Activated CD4-positive, alpha-beta memory T cell treated with anti-CD3 and anti-CD28 coated beads, Interleukin-2, amount 10 ng/mL, durations not matched to agents 7 days and 5 days (primary cell): Measurements from ENCODE around the gene SMAD7. TPM values are rescaled to one million over a fixed set of nuclear protein-coding genes. Genes with fewer than 3 reads are reported as not detected.

Experiments used
- CTCF ChIA-PET: fragments of 350-600 bp; sonication (Branson Sonifier 250); formaldehyde crosslinking; loops from one replicate; lab custom pipeline; 2021; ENCODE audit warnings: antibody characterized with exemption, inconsistent platforms; lab: Charles Lee
- POLR2A ChIA-PET: fragments of 350-600 bp; sonication (Branson Sonifier 250); formaldehyde crosslinking; loops from one replicate; lab custom pipeline; 2021; ENCODE audit warnings: antibody characterized with exemption; lab: Charles Lee
- DNase-seq: peaks from one replicate; pipeline ENCODE4 v3.0.0-alpha.2; 2020
- H3K27ac Mint-ChIP-seq: one replicate; pipeline ENCODE4 v1.8.0; 2021; ENCODE audit warnings: mild to moderate bottlenecking, mixed read lengths
- H3K27me3 Mint-ChIP-seq: one replicate; pipeline ENCODE4 v1.8.0; 2021; ENCODE audit warnings: mixed read lengths
- H3K36me3 Mint-ChIP-seq: one replicate; pipeline ENCODE4 v1.8.0; 2021; ENCODE audit warnings: low read depth, mixed read lengths
- H3K4me1 Mint-ChIP-seq: one replicate; pipeline ENCODE4 v1.8.0; 2021; ENCODE audit warnings: mixed read lengths
- H3K4me3 Mint-ChIP-seq: one replicate; pipeline ENCODE4 v1.8.0; 2021; ENCODE audit warnings: mild to moderate bottlenecking, mixed read lengths
- H3K9me3 Mint-ChIP-seq: one replicate; pipeline ENCODE4 v1.8.0; 2021; ENCODE audit warnings: mixed read lengths
- total RNA-seq, 2 experiments: library from RNA; stranded (reverse); gene quantifications; one replicate each; pipeline ENCODE4 v1.2.3, GENCODE V29; 2021

Gene SMAD7
- total RNA-seq, 2 experiments from 2014 or later: 30.0 to 31.0 TPM

- Mint-ChIP-seq H3K36me3 (peaks cover 39% of the 10 kb centered on the region), H3K9me3 (no peaks in the 10 kb centered on the region), H3K27me3 (no peaks in the 10 kb centered on the region), H3K27ac (peak overlapping the region; percentile 26), H3K4me1 (peaks cover 94% of the 10 kb centered on the region), H3K4me3 (no peak overlapping the region)
- no peak for DNase-seq
- POLR2A ChIA-PET: interaction anchor here (1.2 to 2.4 kb wide), 3 partner anchors 8 to 19 kb away, joined by 5 to 12 read pairs (median 5); no protein-coding TSS in a partner anchor
- CTCF ChIA-PET: interaction anchor here (0.8 to 1.5 kb wide), 3 partner anchors 22 to 149 kb away, joined by 3 to 5 read pairs (median 3); no protein-coding TSS in a partner anchor
Observed at GRCh38 chr18:48926420-48926857, 24.3 kb downstream of the SMAD7 start.

DNA sequence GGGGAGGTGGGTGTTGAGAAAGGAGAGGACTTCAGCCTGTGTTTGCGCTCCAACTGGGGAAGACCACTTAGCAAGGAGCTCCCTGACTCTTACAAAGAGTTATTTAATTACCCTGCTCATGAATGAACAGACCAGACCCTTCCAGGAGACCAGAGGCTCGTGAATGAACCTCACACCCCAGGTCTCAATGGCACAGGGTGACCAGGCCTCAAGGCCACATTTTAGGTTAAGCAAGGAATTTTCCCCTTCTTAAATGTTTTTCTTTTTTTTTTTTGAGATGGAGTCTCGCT is 25.3 kb downstream of the SMAD7 start:
- CTCF ChIA-PET: interaction anchor here (0.8 to 1.5 kb wide), 3 partner anchors 23 to 148 kb away, joined by 3 to 5 read pairs (median 3); no protein-coding TSS in a partner anchor

DNA sequence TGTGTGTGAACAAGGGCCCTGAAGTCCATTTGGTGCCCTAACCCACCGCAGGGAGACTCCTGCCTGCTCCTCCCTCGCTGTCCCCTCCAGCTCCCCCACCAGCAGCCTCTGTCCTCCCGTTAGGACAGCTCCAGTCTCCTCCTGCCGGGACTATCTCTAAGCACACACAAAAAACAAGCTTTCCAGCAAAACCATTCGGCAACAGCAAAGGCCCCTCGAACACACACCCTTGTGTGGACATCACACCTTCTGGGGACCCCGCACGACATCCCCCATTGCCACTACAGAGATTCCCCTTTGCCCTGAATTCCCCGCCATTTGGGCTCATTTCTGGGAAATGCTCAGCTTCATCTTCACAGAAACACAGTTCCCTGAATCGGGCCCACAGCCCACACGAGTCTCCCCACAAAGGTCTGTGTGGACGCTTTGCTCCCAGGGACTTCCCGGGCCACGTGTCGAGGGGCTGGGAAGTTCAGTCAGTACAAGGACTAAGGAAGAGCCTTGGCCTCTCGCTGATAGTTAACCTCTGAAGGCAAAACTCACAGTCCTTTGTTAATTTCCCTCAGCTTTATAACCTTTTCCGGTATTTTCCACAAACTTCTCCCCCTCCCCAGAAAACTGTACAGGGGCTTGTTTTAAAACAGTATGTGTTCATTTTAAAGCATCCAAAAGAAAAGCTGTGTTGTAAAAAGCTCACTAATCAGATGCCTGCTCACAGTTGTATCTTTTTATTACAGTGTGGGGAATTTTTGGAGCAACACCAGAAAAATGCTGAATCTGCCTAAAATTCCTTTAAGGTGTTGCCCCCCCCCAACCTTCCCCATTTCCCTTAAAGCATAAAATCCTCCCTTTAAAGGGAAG is 25.9 kb downstream of the SMAD7 start:
- ChIA-PET CTCF (interaction anchor here (1.0 to 1.5 kb wide), 4 partner anchors 12 to 147 kb away, joined by 3 to 5 read pairs (median 3); no protein-coding TSS in a partner anchor), POLR2A (interaction anchor here (0.7 to 2.9 kb wide), 11 partner anchors 10 to 303 kb away, joined by 3 to 15 read pairs (median 5); no protein-coding TSS in a partner anchor)
- peak; percentile 57 for DNase-seq
- Mint-ChIP-seq H3K4me1 (peaks cover 86% of the 10 kb centered on the region), H3K27ac (peak overlapping the region; percentile 81), H3K36me3 (peaks cover 44% of the 10 kb centered on the region), H3K27me3 (no peaks in the 10 kb centered on the region), H3K4me3 (peak overlapping the region; percentile 41), H3K9me3 (no peaks in the 10 kb centered on the region)

More for the DNA sequence above, 25.3 kb downstream of the SMAD7 start:
- H3K4me3 Mint-ChIP-seq: peak overlapping the region; percentile 10
- POLR2A ChIA-PET: interaction anchor here (1.2 to 2.9 kb wide), 8 partner anchors 9 to 302 kb away, joined by 3 to 15 read pairs (median 5); no protein-coding TSS in a partner anchor
- peaks cover 88% of the 10 kb centered on the region for H3K4me1 Mint-ChIP-seq
- H3K27ac Mint-ChIP-seq: peak overlapping the region; percentile 81
- H3K9me3 Mint-ChIP-seq: no peaks in the 10 kb centered on the region
- peaks cover 43% of the 10 kb centered on the region for H3K36me3 Mint-ChIP-seq
- H3K27me3 Mint-ChIP-seq: no peaks in the 10 kb centered on the region
- DNase-seq: no peak

DNA sequence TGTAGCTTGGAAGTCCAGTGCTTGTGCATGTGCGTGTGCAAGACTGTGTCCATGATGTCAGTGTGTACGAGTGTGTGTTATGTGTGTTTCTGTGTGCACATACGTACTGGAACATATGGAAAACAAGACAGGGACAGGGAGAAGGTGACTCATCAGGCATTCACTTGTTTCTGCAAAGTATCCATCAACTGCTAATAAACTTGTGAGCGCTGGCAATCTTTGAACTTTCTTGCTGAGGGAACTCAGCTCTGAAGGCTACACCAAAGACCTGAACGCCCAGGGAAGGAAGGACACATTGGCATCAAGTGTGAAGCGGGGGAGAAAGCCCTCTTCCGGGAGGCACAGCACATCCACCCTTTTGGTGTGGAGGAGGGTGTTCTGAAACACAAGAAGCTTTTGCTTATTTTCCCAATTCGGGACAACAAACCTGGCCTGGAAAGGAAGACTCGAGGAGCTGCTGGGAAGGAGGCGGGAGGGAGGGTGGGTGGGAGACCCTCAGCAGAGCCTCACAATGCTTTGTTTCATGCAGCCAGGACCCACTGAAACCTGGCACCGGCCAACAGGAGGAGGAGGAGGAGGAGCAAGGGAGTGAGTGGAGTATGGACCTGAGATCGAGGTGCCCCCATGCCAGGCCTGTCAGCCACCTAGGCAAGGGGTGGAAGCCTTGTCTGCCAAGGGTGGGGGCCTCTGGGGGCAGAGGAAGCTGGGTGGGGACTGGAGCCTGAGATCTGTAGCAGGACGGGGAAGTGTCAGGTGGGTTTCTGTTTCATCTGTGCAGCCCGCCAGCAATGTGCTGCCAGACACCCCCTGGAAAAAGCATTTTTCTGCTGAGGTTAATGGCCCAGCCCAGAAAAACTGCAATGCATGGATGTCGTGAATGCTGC is 26.8 kb downstream of the SMAD7 start:
- peaks cover 81% of the 10 kb centered on the region for H3K4me1 Mint-ChIP-seq
- POLR2A ChIA-PET: interaction anchor here (0.7 to 2.9 kb wide), 12 partner anchors 9 to 303 kb away, joined by 3 to 15 read pairs (median 4); no protein-coding TSS in a partner anchor
- H3K9me3 Mint-ChIP-seq: no peaks in the 10 kb centered on the region

DNA sequence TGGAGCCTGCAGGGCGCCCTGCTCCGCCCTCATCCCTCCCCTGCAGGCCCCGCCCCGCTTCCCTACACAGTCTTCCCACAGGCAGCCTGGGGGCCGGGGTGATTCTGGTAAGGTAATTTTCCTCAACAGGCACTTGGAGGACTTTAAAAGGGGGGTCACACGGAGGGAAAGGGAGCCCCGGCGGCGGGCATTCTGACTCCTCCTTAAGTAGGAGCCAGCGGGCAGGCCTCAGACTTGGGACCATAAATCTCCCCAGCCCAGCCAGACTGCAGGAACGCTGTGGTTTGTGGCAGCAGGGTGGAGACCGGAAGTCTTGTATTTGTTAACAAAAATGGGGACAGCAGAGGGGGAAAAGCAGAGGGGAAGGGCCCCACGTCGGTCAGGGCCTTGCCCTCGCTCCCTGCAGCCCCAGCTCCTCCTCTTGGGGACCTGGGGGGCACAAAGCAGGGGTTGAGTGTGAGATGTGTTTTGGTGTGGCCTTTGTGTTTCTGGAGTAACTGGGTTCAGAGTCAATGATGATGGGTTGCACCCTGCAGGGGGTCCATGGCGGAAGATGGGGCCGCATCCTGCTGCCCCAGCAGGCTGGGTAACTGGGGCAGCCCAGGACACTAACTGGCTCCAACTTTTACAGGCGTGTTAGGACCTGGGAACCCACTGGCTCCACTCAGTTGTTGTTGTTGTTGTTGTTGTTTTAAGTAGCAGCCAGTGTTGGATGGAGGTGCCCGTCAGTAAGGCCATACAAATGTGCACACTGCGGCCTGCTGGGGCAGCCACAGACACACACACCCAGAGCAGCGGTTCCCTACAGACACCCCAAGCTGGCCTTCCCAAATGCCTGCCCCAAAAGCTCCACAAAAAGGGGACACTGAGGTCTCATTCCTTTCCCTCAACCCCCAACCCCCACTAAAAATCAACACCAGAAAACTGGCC is 27.7 kb downstream of the SMAD7 start:
- Mint-ChIP-seq H3K27me3 (no peaks in the 10 kb centered on the region), H3K4me1 (peaks cover 79% of the 10 kb centered on the region), H3K36me3 (peaks cover 44% of the 10 kb centered on the region), H3K9me3 (no peaks in the 10 kb centered on the region), H3K4me3 (peak overlapping the region; percentile 63), H3K27ac (peak overlapping the region; percentile 71)
- peak; percentile 45 for DNase-seq
- CTCF ChIA-PET: interaction anchor here (0.6 kb wide), 1 partner anchor 12 kb away, joined by 3 read pairs; no protein-coding TSS in a partner anchor
- POLR2A ChIA-PET: interaction anchor here (1.0 to 2.9 kb wide), 7 partner anchors 8 to 102 kb away, joined by 3 to 15 read pairs (median 4); no protein-coding TSS in a partner anchor

More for the DNA sequence above, 26.8 kb downstream of the SMAD7 start:
- Mint-ChIP-seq H3K36me3 (peaks cover 46% of the 10 kb centered on the region), H3K4me3 (peak overlapping the region; percentile 63), H3K27me3 (no peaks in the 10 kb centered on the region), H3K27ac (peak overlapping the region; percentile 81)
- CTCF ChIA-PET: interaction anchor here (1.0 to 1.1 kb wide), 2 partner anchors 11 to 29 kb away, joined by 3 read pairs; no protein-coding TSS in a partner anchor
- DNase-seq: no peak

DNA sequence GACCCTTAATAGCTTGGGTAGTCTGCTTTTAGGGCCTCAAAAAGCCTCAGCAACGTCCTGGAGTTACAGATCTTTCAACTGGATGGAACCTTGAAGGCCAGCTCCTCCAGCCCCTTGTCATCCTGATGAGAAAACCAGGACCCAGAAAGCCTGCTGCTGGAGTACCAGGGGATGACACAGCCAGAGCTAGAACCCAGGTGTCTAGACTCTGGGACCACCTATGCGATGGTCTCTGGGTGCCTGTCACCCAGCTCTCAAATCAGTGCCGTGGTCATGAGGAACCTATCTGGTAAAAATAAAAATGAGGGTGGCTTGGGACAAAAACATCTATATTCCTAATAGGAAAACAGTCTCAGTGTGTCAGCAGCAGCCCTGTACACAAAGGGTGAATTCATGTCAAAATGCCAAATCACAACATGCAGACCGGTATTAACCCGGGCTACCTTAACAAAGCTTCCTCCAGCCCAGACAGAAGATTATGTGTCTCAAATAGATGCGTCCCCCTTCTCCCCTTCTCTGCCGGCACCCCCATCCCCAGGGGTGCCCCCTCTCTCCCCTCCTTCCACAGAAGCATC is 28.5 kb downstream of the SMAD7 start:
- ChIA-PET POLR2A (interaction anchor here (1.0 to 1.5 kb wide), 6 partner anchors 9 to 102 kb away, joined by 3 to 6 read pairs (median 4); no protein-coding TSS in a partner anchor), CTCF (interaction anchor here (0.8 kb wide), 1 partner anchor 146 kb away, joined by 3 read pairs; no protein-coding TSS in a partner anchor)
- Mint-ChIP-seq H3K36me3 (peaks cover 44% of the 10 kb centered on the region), H3K4me3 (peak overlapping the region; percentile 63), H3K4me1 (peaks cover 75% of the 10 kb centered on the region), H3K27ac (peak overlapping the region; percentile 71), H3K9me3 (no peaks in the 10 kb centered on the region), H3K27me3 (no peaks in the 10 kb centered on the region)
- no peak for DNase-seq

DNA sequence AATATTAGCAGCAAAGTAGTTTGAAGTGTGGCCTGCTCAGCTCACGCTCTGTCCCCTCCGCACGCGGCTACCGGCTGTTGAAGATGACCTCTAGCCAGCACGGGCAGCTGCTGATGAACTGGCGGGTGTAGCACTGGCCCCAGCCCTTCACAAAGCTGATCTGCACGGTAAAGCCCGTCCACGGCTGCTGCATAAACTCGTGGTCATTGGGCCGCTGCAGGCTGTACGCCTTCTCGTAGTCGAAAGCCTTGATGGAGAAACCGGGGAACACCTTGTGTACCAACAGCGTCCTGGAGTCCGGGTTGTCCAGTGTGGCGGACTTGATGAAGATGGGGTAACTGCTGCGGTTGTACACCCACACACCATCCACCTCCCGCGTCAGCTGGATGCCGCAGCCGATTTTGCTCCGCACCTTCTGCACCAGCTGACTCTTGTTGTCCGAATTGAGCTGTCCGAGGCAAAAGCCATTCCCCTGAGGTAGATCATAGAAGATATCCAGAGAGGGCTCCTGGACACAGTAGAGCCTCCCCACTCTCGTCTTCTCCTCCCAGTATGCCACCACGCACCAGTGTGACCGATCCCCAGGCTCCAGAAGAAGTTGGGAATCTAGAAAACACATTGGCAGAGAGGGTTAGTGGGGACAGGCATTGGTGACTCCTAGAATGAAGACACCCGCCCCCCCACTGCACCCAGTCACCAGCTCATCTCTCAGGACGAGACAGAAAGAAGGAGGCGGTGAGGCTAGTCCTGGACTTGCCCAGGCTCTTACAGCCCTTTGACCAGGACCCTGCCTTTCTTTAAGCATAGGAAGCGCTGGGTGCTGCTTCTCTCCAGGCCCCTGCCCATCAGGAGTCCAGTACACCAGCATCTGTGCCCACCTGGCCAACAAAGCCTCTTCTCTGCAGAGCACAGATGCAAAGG is 29.2 kb downstream of the SMAD7 start:
- H3K4me3 Mint-ChIP-seq: no peak overlapping the region
- H3K27me3 Mint-ChIP-seq: no peaks in the 10 kb centered on the region
- CTCF ChIA-PET: interaction anchor here (0.8 kb wide), 1 partner anchor 145 kb away, joined by 3 read pairs; no protein-coding TSS in a partner anchor
- peaks cover 39% of the 10 kb centered on the region for H3K36me3 Mint-ChIP-seq
- no peaks in the 10 kb centered on the region for H3K9me3 Mint-ChIP-seq
- H3K4me1 Mint-ChIP-seq: peaks cover 72% of the 10 kb centered on the region
- H3K27ac Mint-ChIP-seq: no peak overlapping the region
- POLR2A ChIA-PET: interaction anchor here (1.0 to 1.5 kb wide), 5 partner anchors 10 to 101 kb away, joined by 3 to 6 read pairs (median 4); no protein-coding TSS in a partner anchor
- DNase-seq: no peak

- Mint-ChIP-seq H3K4me1 (peaks cover 70% of the 10 kb centered on the region), H3K36me3 (peaks cover 39% of the 10 kb centered on the region), H3K4me3 (no peak overlapping the region), H3K27ac (no peak overlapping the region), H3K9me3 (no peaks in the 10 kb centered on the region), H3K27me3 (no peaks in the 10 kb centered on the region)
- CTCF ChIA-PET: interaction anchor here (1.2 kb wide), 1 partner anchor 13 kb away, joined by 3 read pairs; no protein-coding TSS in a partner anchor
- POLR2A ChIA-PET: interaction anchor here (2.0 kb wide), 1 partner anchor 24 kb away, joined by 7 read pairs; no protein-coding TSS in a partner anchor
- DNase-seq: no peak
Observed at GRCh38 chr18:48920408-48921038, 30.2 kb downstream of the SMAD7 start.

- ChIA-PET CTCF (interaction anchor here (1.2 to 1.3 kb wide), 2 partner anchors 14 to 142 kb away, joined by 3 read pairs; no protein-coding TSS in a partner anchor), POLR2A (interaction anchor here (1.0 to 2.0 kb wide), 2 partner anchors 9 to 25 kb away, joined by 3 to 7 read pairs; no protein-coding TSS in a partner anchor)
- no peak for DNase-seq
- no peaks in the 10 kb centered on the region for H3K27me3 Mint-ChIP-seq
- no peak overlapping the region for H3K27ac Mint-ChIP-seq
- no peaks in the 10 kb centered on the region for H3K9me3 Mint-ChIP-seq
- peaks cover 39% of the 10 kb centered on the region for H3K36me3 Mint-ChIP-seq
- H3K4me3 Mint-ChIP-seq: no peak overlapping the region
- peaks cover 63% of the 10 kb centered on the region for H3K4me1 Mint-ChIP-seq
Observed at GRCh38 chr18:48919547-48919946, 31.2 kb downstream of the SMAD7 start.
